Fibroblast of peridontal ligament (primary cell): ENCODE data around the gene RAB26.

Source experiments
- DNase-seq: peaks from one replicate; pipeline ENCODE4 v3.0.0-alpha.2; 2010; ENCODE audit errors: extremely low read depth

The RAB26 gene

DNA sequence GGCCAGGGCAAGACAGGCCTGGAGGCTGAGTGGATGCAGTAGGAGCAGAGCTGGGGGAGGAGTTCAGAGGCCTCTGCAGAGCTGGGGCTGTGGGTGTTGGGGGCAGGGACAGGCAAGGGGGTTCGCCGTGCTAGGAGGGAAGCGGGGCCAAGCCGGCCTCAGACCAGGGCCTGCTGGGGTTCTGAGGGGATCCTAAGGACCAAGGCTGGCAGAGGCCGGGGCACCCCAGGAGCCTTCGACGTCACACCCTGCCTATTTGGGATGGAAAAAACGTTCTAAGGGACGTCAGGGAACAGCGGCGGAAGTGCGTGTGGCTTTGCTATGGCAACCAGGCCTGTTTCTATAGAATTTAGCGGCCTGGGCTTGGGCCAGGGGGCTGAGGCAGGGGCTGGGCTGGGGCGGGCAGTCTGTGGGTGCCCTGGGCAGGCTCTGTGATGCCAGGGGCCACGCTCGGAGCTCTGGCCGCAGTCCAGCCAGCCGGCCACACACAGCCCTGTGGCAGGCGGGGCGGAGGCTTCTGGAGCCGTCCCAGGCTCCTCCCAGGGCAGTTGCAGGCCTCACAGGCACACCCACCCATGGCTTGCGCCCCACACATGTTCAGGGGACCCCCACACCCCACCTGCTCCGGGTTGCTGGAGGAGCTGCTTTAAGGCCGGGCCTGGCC, 10.9 kb downstream of the RAB26 start:
- peak; percentile 88 for DNase-seq

DNA sequence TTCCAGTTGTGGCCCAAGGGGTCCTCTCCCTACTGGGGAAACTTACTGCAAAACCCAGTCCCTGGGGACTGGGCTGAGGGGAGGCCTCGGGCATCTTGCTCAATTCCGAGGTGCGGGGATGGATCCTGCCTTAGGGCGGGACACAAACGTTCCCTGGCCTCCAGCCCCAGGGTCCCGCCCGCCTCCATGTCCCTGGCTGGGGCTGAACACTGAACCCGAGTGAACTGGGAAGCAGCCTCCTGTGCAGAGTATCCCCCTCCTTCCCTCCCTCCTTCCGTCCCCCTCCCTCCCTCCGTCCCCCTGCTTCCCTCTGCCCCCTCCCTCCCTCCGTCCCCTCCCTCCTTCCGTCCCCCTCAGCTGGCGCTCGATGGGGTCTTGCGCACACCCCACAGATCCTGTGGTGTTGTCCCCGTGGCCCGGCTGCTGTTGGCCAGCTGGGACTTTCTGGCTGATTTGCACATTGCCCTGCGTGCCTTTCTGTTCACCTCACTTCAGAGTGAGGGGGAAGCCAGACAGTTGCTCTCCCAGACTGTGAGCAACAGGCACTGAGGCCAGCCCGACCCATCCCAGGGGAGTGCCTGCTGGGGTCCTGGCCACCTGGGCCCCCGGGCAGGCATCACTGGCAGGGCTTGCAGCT, 12.6 kb downstream of the RAB26 start:
- no peak for DNase-seq

DNA sequence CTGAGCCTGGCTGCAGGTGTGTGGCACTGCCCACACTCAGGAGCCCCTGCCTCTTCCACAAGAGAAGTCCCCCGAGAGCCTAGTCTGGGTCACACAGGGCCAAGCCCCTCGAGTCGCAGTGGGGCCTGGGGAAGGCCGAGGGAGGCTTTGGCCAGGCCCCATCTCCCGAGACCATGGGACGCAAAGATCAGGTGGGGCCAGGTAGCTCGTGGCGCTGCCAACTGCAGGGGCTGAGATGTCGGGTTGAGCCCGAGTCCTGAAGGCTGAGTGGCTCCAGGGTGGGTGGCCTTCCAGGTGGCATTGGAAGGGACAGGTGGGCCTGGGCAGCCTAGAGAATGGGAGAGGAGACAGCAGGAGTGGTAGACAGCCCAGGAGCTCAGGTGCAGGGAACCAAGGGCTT, 13.5 kb downstream of the RAB26 start:
- no peak for DNase-seq

DNA sequence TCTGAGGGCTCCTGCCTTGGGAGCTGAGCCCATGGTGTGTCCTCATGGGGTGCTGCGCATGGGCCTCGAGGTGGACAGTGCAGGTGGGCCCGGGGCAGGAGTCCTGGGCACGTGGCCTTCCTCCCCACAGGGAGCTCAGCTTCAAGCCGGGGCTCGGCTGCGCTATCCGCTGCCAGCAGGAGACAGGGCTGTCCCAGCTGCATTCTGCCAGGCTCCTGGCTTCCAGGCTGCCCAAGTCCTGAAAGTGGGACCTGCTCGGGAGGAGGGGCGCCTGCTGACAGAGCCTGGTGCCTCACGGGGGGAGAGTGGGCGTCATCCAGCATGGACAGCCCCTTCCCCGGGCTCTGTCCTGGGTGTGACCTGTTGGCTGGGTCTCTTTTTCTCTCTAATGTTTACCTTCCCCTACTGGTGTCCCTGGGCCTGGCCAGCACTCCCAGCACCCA, 14.3 kb downstream of the RAB26 start:
- no peak for DNase-seq

DNA sequence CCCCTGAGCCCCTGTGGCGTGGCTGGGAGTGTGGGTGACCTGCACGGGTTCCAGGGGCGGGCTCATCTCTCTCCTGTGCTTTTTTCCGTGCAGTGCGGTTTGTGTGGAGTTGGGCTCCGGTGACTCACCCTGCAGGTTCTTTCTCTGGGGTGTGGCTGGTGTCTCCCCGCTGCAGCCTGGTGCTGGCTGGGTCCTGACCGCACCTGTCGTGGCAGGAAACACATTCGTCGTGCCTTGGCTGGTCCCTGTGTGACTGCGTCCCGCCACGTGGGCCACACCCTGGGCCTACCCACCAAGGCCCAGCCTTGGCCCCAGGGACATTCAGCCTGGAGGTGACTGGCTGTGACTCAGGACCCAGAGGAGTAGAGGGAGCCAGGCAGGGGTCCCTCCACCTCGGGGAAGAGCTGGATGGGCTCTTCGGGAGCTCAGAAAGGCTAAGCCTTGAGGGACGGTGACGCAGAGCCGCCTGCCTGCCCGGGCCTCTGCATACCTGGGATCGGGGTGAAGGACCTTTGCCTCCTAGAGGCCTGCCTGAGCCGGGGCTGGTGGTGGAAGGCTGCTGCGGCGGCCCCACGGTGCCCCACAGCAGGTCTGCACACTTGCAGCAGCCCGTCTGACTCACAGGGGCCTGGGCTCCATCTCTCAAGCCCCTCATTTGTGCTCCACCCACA, 14.9 kb downstream of the RAB26 start:
- DNase-seq, result no peak

DNA sequence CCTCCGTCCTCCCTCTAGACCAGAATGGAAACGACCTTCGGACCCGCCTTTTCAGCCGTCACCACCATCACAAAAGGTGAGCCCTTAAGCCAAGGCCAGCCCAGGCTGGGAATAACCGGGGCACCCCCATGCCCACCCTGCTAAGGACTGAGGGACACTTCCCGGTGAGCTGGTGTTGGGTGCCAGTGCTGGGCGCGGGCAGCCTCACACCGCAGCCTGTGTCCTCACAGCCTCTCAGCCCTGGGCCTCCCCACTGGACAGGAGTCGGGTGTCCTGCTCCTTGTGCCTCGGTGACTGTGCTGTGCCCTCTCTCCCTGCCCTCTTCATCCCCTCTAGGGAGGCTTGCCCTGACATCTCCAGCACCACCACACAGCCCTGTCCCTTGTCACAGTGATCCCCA, 17.4 kb downstream of the RAB26 start:
- no peak for DNase-seq

DNA sequence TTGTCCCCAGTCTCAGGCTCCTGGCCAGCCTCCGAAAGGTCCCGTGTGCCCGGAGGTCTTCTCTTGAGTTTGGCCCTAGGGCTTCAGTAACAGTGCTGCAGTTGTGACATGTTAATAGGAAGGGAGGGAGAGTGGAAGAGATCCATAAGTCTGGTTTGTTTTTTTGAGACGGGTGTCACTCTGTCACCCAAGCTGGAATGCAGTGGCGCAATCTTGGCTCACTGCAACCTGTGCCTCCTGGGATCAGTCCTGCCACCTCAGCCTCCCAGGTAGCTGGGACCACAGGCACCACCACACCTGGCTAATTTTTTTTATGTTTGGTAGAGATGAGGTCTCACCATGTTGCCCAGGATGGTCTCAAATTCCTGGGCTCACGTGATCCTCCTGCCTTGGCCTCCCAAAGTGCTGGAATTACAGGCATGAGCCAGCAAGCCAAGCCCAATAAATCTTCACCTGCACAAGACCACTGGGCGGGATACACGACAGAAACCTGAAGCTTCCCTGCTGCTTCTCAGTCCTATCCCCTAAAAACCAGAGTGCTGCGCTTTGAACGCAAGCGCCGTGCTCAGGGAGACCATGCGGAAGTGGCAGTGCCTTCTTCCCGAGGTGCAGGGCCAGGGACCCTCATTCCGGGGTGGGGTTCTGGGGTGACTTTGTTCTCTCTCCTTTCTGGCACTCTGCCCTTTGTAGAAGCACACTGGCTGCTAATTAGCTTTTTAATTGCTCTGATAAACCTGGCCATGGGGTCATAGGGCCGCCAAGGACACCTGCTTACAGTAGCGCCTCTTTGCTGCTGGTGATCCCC, 18.0 kb downstream of the RAB26 start:
- DNase-seq, result no peak

DNA sequence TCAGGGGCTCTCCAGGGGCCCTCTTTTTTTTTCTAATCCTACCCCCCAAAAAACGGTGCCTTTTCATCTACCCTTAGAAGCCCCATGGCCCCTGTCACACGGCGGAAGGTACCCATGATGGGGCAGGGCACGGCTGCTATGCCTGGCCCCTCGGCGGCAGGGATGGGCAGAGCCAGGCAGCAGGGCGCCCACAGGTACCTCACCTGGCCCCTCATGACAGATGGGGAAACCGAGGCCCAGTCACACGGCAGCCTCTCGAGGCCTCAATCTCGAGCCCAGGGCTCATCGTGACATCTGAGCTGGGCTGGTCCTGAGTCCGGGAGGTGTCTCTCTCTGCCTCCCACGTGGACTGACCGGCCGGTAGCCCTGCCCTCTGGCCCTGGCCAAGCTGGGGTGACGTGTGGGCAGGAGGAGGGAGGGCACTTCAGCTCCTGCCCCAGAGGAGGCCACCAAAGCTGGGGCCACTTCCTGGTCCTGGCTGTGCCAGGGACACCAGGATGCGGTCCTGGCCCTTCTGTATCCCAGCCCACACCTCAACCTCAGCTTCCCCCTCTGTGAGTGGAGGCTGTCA, 18.7 kb downstream of the RAB26 start:
- no peak for DNase-seq

DNA sequence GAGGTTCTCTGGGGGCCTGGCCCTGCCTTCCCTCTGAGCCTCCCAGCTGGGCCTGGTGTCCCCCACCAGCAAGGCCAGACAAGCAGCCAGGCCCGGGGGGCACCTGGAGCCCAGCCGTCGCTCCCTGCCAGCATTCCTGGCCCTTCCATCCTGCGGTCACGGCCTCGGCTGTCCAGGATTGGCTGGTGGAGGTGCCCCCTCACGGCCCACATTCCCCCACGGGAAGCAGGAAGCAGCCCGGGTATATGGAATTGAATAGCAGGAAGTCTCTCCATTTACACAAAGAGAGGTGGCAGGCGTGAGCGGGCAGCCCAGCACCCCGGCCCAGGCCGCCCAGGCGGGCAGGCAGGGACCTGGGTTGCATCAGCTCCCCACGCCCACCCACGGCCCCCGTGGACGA, 21.7 kb downstream of the RAB26 start:
- DNase-seq, result no peak

DNA sequence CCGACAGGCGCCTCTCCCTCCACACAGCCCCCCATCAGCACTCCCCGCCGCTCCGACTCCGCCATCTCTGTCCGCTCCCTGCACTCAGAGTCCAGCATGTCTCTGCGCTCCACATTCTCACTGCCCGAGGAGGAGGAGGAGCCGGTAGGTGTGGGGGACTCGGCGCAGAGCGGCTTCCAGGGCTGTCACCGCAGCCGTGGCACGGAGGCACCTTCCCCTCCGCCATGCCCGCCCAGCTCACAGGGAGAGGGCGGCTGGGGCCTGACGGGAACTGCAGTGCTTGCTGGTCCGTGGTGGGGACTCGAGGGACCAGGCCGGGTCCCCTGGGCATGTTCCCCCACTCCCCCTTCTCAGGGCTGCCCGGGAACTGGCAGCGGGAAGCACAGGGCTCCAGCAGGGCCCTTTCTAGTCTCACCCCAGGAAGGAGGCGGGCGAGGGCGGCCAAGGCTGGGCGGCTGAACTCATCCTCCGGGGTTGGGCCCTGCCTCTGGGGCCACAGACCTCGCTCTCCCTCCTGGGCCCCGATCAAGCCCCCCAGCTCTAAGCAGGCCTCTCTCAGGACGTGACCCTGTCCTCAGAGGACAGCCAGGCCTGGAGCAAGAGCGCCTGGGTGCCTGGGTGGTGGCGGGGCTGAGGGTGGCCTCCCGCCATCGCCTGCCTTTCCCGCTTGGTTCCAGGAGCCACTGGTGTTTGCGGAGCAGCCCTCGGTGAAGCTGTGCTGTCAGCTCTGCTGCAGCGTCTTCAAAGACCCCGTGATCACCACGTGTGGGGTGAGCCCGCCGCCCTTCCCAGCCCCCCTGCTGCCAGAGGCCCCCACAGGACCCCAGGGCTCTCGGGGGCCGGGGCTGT, 22.4 kb downstream of the RAB26 start:
- no peak for DNase-seq

DNA sequence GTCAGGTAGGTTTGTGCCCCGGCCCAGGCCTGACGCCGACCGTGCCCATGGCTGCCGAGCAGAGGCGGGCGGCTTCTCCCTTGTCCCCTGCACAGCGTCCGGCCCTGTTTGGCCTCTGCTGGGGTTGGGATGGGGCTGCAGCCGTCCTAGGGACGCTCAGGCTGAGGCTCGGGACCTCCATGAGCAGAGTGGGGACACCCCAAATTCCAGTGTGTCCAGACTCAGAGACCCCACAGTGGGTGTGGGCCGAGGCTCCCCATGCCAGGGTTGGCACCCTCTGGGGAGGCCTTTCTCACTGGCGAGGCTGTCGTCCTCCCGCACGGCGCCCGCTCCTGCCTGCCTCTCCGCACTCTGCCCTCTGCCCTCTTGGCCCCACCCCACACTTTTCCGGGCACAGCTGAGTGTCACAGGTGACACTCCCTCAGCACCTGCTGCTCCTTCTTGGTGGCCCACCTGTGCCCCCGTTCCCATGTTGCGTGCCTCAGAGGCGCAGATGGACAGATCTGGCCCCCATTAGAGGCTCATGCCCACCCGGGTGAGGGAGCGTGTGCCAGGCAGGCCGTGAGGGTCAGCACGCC, 23.3 kb downstream of the RAB26 start:
- DNase-seq, result no peak

DNA sequence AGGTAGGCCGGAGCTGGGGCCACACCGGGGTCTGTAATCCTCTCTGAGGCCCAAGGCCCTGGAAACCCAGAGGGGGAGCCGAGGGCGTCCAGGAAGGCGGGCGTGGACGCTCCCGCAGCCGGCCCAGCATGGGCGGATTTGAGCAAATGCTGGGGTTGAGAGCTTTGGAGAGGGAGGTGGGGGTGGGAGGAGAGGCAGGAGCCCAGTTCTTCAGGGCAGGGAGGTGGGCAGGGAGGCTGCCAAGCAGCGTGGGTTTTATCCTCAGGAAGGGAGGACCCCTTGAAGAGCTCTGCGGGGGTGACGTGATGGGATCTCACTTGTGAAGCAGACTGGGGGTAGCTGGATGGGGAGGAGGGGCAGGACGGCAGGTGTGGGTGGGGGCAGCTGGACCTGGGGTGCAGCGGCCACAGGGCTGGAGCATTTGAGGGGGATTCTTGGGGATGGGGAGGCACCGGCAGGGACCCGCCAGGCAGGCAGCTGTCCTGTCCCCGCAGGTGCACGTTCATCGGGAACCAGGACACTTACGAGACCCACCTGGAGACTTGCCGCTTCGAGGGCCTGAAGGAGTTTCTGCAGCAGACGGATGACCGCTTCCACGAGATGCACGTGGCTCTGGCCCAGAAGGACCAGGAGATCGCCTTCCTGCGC, 24.4 kb downstream of the RAB26 start:
- no peak for DNase-seq

DNA sequence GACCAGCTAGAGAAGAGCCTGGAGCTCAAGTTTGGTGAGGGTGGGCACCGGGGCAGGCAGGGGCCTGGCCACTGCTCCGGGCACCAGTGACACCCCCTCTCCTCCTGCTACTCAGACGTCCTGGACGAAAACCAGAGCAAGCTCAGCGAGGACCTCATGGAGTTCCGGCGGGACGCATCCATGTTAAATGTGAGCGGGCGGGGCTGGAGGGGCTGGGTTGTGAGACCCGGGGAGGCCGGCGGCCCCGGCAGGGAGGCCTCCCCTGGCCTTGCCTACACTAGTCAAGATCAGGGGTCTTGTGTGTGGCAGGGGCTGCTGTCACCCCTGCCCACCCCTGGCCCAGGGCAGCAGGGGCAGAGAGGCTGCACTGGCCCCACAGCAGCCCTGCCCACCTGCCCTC, 24.9 kb downstream of the RAB26 start:
- no peak for DNase-seq

DNA sequence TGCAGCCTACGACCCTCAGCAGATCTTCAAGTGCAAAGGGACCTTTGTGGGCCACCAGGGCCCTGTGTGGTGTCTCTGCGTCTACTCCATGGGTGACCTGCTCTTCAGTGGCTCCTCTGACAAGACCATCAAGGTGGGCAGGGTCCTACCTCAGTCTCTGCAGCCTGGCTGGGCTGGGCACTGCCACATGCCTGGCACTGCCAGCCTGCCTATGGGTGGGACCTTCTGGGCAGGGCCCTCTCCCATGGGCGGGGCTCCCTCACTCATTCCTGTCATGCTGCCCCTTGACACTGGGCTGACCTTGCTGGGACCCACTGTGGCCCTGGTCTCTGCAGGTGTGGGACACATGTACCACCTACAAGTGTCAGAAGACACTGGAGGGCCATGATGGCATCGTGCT, 25.5 kb downstream of the RAB26 start:
- DNase-seq, result no peak

DNA sequence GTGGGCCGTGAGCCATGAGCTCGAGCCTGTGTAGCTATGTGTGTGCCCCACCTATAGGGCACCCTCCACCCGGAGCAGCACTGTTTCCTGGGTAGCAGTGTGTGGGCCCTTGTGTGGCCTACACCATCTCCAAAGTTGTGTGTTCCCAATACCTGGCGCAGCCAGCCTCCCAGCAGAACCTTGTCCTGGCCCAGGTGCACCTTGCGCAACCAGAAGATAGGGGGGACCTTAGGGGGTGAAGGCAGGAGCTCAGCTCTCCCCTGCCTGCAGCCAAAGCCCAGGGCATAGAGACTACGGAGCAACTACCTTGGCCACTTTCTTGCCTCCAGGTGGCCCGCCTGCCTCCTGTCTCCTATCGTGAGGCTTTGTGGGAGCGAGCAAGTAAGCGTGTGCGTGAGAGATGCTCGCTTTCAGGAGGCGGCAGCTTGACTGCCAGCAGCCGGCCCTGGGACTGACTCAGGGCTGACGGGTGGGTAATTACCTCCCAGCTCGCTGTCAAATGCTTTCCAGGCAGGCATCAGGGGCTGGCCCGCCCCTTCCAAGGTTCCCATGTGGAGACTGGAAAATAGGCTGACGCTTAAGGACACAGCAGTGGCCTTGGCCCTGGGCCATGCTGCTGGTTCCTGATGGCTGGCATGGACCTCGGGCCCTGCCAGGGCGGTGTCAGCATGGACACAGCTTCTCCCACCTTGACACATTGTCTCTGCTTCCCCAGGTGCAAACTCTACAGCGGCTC, 26.1 kb downstream of the RAB26 start:
- no peak for DNase-seq

DNA sequence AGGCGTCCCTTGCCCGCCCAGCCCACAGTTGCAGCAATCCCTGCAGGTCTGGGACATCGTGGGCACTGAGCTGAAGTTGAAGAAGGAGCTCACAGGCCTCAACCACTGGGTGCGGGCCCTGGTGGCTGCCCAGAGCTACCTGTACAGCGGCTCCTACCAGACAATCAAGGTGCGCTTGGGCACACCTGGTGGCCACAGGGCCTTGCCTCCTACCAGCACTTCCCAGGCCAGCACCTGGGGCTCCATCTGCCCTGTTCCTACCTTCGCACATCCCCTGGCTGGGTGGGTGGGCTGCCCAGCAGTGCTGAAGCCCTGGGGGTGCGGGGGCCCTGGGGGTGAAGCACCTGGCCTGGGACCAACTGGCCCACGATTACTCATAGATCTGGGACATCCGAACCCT, 27.0 kb downstream of the RAB26 start:
- DNase-seq, result no peak

DNA sequence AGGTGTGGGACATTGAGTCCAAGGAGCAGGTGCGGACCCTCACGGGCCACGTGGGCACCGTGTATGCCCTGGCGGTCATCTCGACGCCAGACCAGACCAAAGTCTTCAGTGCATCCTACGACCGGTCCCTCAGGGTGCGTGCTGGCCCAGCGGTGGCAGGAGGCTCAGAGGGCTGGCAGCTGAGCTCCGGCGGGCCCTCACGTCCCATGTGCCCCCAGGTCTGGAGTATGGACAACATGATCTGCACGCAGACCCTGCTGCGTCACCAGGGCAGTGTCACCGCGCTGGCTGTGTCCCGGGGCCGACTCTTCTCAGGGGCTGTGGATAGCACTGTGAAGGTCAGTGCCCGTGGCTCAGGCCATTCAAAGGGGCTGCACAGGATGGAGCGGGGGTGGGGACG, 27.6 kb downstream of the RAB26 start:
- no peak for DNase-seq

DNA sequence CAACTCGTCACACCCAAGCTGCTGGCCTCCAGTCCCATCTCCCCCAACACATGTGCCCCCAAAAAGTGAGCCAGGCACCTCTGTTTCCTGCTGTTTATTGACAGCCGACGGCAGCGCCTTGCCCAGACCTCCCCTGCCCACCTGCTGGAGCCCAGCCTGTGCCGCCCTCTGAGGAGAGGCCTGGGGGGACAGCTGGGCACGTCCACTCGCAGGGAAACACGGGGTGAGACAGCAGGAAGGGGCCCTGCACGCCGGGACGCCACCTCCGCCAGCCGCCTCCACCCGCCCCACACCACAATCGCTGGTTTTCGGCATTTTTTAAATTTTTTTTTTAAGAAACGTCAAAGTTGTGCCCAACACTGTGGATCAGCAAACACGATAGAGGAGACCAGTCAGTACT, 28.7 kb downstream of the RAB26 start:
- DNase-seq, result no peak

DNA sequence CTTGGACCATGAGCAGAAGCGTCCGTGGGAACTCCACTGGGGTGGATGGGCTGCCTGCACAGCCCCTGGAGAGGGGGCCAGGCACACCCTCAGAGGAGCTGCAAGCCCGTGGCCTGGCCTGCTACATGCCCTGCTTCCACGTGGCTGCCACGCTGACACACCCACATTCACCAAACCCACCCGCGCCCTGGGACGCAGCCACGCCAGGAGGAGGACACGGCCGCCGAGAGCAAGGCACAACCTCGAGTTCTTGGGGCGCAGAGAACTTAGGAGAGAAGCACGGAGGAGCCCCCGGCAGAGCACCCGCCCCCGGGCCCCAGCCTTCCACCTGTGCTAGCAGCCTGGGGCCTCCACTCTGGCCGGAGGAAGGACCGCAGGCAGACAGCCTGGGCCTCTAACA, 29.1 kb downstream of the RAB26 start:
- no peak for DNase-seq
